ENCODE results near the gene PARD6B.

GRCh38 chr20:50783903-50784302 is 52.5 kb downstream of the PARD6B start:
- TF ChIP-seq CTCF (IDR thresholded peaks at IDR 0.05 in 2 of 3, conservative IDR thresholded peaks at IDR 0.05 in 1 of 3; ENCODE audit: borderline replicate concordance in 1 of 3, insufficient read depth in 1 of 3, low read depth in 2 of 3, low read length in 2 of 3) (no peak), EZH2 (IDR thresholded peaks at IDR 0.05) (no peak), EZH2phosphoT487 (IDR thresholded peaks at IDR 0.05; ENCODE audit: borderline replicate concordance) (no peak), SP1 (IDR thresholded peaks at IDR 0.05; ENCODE audit: low read depth) (no peak), EGR1 (IDR thresholded peaks at IDR 0.05; ENCODE audit: low read depth) (no peak), ZFX (IDR thresholded peaks at IDR 0.05) (no peak), SRF (IDR thresholded peaks at IDR 0.05; ENCODE audit: low read depth) (no peak), POLR2AphosphoS5 (IDR thresholded peaks at IDR 0.05; ENCODE audit: low read depth, low read length) (no peak), POLR2A (IDR thresholded peaks at IDR 0.05; ENCODE audit: borderline replicate concordance, extremely low read depth, insufficient read depth, insufficient read length) (no peak), REST (IDR thresholded peaks at IDR 0.05; ENCODE audit: low read depth) (no peak), TCF7L2 (IDR thresholded peaks at IDR 0.05; ENCODE audit: borderline replicate concordance, extremely low read depth, insufficient read depth, insufficient read length) (no peak), CEBPB (IDR thresholded peaks at IDR 0.05; ENCODE audit: low read depth) (no peak), FOSL1 (IDR thresholded peaks at IDR 0.05; ENCODE audit: low read depth) (no peak), RAD21 (IDR thresholded peaks at IDR 0.05; ENCODE audit: low read depth) (no peak)

Measured in HCT116 (cell line).